NCI-H345 treated with DMSO at 0.1 percent for 48 hours (cell line): Measurements from ENCODE around the gene ANKRD40.

ENCODE experiments used
- DNase-seq: peaks from one replicate; lab custom pipeline; 2025; ENCODE audit not compliant: unreplicated experiment; lab: John Stamatoyannopoulos, UW

The ANKRD40 gene

DNA sequence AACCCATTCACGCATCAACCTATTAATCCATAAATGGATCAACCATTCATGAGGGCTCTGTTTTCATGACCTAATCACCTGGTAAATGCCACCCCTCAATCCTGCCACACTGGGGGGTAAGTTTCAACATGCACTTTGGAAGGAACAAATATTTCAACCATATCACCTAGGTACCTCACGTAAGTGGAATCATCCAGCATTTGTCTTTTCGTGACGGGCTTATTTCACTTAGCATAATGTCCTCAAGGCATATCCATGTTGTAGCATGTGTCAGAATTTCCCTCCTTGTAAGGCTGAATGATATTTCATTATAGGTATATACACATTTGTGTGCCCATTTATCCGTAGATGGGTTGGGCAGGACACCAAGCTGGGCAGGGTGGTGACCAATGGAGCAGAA lies 35.6 kb downstream of the ANKRD40 start:
- no peak for DNase-seq

DNA sequence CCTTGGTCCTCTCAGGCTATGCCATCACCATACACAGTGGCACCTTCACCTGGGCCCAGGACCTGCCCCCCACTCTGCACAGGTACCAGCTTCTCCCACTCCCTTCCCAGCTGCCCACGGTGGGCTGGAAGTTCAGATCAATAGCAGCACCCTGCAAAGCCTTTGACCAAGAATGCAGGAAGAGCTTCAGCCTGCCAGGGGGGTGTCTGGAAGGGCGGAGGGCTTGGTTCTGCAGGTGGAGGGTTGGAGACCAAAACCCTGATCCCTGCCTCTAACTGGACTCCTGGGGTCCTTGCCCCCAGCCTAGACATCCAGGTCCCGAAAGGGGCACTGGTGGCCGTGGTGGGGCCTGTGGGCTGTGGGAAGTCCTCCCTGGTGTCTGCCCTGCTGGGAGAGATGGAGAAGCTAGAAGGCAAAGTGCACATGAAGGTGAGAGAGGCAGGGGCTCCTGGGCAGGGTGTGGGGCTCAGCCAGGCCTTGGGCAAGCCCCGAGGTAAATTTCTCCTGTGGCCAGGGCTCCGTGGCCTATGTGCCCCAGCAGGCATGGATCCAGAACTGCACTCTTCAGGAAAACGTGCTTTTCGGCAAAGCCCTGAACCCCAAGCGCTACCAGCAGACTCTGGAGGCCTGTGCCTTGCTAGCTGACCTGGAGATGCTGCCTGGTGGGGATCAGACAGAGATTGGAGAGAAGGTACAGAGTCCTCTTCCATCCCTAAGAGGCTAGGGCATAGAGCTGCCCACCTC lies 38.7 kb downstream of the ANKRD40 start:
- DNase-seq = no peak

DNA sequence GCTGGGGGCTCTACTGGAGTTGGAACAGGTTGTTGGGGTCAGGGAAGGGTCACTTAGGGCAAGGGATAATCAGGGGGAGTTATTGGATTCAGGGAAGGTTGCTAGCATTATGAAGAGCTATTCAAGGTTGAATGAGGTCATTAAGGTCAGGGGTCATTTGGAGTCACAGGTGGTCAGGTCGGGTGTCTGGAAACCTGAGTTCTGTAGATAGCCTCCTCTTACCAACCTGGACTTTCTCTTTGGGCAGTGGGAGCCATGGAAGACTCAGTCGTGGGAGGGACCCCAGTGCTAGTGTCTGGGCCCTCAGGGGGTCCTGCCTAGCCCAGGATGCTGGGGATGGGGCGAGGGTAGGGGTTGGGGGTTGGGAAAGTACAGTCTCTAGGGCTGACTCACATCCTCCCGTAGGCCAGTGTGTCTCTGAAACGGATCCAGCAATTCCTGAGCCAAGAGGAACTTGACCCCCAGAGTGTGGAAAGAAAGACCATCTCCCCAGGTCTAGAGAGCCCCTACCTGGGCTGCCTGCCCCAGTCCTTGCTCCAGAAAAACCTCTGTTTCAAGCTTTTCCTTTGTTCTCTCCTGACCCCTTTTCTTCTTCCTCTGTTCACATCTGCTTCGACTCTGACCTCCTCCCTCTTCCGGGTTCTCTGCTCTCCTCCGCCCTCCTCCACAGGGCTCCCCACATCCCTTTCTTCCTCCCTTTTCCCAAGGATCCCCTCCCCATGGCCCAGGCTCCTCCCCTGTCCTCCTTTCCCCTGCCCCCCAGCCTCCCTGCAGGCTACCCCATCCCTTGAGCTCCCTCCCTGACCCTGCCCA lies 39.5 kb downstream of the ANKRD40 start:
- no peak for DNase-seq

DNA sequence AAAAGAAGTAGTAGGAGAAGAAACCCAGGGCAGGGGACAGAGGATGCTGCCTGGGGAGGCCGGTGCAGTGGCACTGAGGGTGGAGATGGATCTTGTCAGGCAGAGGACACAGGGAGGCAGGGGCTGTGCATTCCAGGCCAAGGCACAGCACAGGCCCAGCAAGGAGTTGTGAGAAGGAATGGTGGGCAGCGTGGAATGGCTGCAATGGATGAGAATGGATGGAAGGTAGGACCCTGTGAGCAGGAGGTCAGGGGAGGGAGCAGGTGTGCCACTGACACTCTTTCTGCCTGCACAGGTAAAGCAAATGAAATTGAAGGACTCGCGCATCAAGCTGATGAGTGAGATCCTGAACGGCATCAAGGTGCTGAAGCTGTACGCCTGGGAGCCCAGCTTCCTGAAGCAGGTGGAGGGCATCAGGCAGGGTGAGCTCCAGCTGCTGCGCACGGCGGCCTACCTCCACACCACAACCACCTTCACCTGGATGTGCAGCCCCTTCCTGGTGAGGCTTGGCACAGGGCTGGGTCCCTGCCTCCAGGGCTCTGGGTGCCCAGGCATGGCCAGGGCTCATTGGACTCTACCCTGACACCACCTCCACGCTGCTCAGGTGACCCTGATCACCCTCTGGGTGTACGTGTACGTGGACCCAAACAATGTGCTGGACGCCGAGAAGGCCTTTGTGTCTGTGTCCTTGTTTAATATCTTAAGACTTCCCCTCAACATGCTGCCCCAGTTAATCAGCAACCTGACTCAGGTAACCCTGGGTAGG lies 40.3 kb downstream of the ANKRD40 start:
- no peak for DNase-seq

DNA sequence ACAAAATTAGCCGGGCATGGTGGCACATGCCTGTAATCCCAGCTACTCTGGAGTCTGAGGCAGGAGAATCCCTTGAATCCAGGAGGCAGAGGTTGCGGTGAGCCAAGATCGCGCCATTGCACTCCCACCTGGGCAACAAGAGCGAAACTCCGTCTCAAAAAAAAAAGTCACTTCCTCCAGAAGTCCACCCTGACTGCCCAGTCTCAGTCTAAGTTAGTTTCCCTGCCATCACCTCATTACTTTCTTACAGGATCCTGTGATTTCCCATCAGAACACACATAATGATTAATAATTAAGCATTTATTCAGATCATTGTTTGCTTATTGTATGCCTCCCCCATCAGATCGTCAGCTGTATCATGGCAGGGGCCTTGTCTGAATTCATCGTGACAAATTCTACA lies 41.4 kb downstream of the ANKRD40 start:
- DNase-seq = no peak

DNA sequence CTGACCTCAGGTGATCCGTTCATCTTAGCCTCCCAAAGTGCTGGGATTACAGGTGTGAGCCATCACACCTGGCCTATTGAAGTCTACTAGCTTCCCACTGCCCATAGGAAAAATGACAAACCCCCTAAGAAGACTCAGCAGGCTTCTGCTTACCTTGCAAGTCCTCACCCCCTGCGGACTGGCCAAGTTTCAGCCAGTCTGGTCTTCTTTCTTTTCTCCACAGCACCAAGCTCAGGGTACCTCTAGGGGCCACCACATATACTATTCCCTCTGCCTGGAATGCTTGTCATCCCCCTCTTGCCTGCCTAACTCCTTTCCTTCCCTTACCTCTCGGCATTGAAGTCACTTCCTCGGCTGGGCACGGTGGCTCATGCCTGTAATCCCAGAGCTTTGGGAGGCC lies 41.9 kb downstream of the ANKRD40 start:
- no peak for DNase-seq

DNA sequence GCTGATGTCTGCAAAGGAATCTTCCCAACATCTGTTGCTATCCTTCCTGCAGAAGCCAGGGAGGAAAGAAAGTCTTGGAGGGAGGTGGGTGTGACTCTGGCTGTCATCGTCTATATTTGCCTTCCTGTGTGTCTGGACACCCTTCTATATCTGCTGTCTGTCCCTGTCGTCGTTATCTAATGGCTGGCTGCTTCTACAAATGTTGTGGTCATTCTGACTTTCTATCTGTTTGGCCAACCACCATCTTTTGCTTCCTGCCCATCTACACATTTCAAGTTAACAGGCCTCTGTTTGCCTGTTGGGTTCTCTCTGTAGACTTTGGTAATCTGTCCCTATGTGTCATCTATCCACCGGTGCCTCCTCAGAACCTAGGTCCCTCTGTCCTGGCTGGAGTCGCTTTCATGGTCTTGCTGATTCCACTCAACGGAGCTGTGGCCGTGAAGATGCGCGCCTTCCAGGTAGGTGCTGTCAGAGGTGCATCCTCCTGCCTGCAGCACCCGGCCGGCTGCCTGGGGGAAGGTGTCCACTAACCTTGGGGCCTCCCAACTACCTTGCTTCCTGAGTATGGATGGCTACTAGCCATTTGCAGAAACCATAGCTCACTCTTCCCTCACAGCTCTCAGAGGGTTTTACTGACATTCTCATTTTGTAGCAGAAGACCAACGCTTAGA lies 42.8 kb downstream of the ANKRD40 start:
- no peak for DNase-seq

DNA sequence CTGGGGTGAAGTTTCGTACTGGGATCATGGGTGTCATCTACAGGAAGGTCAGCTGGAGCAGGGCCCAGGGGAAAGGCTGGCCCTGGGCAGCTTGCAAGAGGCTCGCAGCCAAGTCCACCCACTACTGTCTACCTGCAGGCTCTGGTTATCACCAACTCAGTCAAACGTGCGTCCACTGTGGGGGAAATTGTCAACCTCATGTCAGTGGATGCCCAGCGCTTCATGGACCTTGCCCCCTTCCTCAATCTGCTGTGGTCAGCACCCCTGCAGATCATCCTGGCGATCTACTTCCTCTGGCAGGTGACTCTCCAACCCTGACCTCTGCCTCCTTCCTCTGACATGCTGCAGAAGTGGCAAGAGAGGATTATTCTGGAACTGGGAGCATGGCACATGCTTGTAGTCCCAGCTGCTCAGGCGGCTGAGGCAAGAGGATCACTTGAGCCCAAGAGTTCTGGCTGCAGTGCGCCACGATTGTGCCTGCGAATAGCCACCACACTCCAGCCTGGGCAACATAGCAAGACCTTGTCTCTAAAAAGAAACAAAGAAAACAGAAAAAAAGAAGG lies 43.8 kb downstream of the ANKRD40 start:
- DNase-seq = no peak

DNA sequence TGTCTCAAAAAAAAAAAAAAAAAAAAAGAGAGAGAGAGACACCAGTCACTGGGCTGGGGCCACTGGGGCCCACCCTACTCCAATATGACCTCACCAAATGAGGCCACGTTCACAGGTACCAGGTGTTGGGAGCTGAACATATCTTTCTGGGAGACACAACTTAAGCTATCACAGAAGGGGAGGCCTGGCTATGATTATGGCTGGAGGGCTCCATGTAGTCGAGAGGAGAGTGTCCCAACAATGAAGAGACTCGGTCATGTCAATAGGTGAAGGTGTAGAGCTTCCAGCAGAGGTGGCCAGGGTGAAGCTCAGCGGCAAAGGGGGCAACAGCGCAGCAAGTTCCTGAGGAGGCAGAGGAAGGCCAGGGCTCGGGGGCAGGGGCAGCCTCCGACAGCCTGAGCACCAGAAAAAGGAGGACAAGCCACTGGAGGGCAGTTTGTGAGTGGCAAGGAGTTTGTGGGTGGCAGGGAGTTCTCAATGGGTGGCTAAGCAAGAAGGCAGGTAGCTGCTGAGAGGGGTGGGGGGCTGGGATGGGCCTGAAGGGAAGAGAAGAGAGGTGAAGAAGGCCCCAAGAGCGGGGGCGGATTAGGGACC lies 45.0 kb downstream of the ANKRD40 start:
- no peak for DNase-seq

DNA sequence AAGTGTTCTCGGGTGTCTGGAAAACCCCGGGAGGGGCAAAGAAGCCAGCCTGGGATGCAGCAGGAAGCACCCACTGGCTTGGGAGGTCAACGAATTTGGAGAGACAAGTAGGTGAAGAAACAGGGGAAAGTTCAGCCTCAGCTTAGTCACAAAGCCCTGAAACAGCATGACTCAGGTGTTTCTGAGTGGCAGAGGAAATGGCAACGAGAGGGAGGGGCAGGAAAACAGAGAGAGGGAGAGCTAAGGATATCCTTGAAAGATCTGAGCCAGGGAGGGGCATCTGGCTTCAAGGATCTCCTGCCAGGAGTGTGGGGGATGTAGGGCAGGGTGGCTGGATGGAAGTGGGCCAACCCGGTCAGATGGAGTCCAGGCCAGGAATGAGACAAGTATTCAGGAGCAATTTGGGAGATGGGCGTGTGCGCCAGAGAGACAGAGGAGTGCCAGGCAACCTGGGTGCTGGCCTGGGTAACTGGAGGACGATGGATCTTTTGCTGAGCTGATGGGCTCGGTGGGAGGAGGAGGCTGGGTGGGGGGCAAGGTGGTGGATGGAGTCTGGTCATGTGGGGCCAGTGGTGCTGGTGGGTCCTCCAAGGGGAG lies 45.8 kb downstream of the ANKRD40 start:
- DNase-seq = no peak

DNA sequence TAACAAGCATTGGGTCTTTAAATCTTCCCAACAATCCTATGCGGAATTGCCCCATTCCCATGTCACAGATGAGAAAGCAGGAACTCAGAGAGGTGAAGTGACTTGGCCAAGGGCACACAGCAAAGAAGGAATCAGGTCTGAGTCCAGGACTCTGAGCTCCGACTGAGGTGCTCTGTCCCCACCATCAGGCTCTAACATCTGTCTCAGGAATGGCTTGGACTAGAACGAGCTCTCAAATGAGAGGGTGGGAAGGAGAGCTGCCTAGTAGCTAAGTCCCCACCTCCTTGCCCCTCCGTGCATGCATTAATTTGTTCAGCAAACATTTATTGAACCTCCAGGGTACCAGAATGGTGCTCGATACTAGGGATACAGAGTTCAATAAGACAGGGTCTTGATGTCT lies 46.4 kb downstream of the ANKRD40 start:
- DNase-seq = no peak

DNA sequence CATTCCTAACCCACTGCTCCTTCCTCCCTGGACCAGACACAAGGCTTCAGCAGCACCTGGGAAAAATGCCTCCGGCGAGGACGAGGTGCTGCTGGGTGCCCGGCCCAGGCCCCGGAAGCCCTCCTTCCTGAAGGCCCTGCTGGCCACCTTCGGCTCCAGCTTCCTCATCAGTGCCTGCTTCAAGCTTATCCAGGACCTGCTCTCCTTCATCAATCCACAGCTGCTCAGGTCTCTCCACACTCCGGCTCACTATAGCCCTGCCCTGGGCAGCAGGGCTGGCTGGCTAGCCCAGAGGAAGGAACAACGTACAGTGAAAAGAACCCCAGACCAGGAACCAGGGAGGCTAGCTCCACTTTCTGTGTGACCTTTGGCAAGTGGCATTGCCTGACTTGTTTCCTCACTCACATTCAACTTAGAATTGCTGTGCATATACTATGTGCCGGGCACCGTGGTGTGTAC lies 46.8 kb downstream of the ANKRD40 start:
- no peak for DNase-seq

DNA sequence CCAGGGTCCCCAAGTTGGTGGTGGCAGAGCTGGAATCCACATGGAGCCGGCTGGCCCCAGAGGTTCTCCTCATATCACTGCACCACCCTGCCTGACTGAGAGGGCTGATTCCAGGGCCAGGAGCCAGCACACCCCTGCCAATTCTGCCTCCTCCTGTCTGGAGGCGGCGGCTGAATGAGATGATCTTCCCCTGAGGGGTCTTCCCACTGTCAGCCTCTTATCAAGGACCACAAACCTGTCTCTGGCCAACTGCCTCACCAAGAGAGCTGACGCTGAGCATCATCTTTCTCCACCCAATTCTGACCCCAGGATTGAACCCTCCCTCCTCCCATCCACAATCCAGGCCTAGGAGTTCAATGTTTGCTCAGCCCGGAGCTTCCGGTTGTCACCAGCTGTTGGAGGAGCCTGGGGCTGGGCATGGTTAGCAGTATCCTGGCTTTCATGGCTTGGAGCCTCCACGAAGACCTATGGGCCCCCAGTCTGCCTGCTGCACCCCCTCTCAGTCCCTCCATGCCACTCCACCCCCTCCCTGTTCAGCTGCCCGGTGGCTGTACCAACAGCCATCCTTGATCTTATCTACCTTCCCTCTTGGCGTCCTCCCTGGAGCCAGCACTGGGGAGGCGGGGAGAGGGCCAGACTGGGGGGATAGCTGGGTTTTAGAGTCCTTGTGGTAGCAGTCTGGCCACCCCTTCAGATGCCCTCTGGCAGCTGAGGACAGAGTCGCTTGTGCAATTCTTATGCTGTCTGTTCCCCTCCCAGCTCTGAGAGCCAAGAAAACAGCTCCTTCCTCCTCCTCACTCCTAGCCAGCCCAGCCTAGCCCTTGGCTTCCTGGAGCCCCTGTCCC lies 47.5 kb downstream of the ANKRD40 start:
- DNase-seq = no peak

DNA sequence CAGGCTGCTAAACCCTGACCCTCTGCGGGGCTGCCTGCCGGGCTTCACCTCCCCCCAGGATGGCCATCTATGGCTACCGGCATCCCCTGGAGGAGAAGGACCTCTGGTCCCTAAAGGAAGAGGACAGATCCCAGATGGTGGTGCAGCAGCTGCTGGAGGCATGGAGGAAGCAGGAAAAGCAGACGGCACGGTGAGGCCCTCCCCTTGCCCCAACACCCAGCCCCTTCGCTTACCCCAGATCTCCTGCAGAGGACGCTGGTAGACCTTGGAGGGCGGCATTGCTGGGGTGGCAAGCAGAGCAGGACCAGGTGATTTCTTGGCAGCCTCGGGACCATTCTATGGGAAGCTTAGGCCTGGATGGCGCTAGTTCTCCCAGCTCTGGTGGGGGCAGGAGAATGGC lies 48.5 kb downstream of the ANKRD40 start:
- no peak for DNase-seq

DNA sequence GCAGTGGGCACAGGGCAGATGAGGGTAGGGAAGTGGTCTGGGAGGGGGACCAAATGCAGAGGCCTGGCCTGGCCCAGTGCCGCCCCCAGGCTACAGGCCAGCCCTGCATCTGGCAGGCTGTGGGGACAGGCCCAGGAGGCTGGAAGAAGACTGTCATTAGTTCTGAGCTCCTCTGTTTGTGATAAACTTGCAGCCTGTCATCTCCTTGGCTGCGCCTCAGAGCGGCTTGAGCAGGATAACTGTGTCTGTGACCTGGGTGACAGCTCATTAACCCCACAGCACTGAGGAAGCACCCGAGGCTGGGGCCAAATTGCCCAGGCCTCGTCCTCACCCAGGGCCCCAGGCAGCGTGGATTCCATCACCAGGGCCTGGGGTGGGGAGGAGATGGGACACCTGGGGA lies 49.1 kb downstream of the ANKRD40 start:
- no peak for DNase-seq

DNA sequence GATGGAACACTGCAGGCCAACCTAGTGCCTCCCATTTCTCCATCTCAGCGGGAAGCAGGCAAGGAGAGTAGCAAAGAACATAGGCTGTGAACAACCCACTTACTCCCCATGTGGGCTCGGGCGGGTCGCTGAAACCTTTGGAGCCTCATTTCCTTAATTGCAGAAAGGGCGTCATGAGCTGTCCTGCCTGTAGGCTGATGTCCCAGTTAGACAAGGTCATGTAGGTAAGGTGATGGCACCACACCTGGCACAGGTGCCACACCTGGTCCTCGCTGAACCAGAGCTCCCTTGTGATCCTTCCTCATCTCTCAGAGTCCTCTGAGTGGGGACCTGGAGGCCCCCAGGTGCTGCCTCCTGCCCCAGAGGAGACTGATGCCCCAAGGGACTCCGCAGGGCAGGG lies 50.1 kb downstream of the ANKRD40 start:
- DNase-seq = no peak

DNA sequence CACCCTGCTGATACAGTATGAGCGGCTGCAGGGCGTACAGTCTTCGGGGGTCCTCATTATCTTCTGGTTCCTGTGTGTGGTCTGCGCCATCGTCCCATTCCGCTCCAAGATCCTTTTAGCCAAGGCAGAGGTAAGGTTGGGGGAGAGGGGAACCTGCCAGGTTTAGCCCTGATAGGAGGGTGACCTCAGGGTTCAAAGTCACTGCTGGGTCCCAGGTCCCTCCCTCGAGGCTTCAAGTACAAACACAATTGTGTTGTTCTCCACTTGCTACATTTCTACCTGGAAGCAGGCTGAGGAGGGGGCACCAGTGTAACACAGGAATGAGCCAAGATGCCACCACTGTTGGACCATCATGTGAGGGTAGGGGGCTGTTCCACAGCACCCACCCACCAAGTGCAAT lies 50.7 kb downstream of the ANKRD40 start:
- no peak for DNase-seq

DNA sequence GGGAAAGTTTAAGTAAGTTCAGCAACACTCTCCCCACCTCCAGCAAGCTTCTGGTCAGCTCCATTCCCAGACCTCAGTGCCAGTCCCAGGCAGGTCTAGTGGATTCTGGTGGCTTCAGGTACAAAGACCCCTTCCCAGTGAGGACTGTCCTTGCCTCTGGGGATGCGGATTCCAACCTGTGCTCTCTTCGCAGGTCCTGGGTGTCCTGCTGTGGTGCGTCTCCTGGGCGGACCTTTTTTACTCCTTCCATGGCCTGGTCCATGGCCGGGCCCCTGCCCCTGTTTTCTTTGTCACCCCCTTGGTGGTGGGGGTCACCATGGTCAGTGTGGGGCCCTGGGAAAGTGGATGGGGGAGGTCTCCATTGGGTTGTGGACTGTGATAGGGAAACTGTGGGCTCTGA lies 51.2 kb downstream of the ANKRD40 start:
- no peak for DNase-seq

DNA sequence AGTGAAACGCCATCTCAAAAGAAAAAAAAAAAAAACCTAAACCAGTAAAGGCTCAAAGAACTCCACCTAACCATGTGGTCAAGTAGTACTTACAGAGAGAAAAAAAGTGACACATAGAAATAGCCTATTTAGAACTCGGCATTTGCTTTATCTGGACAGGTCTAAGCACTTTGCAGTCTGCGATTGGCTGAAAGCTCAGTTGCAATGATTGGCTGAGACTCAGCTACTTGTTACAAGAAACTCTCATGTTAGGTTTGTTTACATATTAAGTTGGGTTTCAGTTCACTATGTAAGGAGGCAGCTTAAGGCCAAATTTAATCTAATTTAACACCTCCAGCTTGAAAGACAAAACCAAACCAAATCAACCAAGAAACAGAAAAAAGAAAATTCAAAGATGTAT lies 54.0 kb downstream of the ANKRD40 start:
- DNase-seq = no peak
